H1 (cell line): ENCODE data around the gene RAP1B. TPM values are rescaled to one million over a fixed set of nuclear protein-coding genes. Genes with fewer than 3 reads are reported as not detected.

Experiments used
- CREB1 ChIP-seq: IDR thresholded peaks from 2 replicates; pipeline ENCODE4 v1.6.1; 2012; ENCODE audit warnings: inconsistent platforms
- MAFK ChIP-seq: IDR thresholded peaks from 2 replicates; pipeline ENCODE4 v1.6.1; 2012; ENCODE audit warnings: low read depth, mild to moderate bottlenecking, improper control_type of control experiment, low read length
- RNF2 ChIP-seq: fragments of 200-900, 300-1000 bp; sonication (generic); IDR thresholded peaks from 2 replicates; pipeline ENCODE4 v1.7.1; 2016; ENCODE audit warnings: borderline replicate concordance, low read depth, mild to moderate bottlenecking, antibody characterized with exemption, low read length; ENCODE audit not compliant: poor library complexity, severe bottlenecking; ENCODE audit errors: missing control alignments
- SIX5 ChIP-seq: IDR thresholded peaks from 2 replicates; pipeline ENCODE4 v1.6.1; 2011; ENCODE audit warnings: mild to moderate bottlenecking, low read depth, low read length
- SP2 ChIP-seq: IDR thresholded peaks from 2 replicates; pipeline ENCODE4 v1.6.1; 2012; ENCODE audit warnings: mild to moderate bottlenecking, low read length, inconsistent platforms
- polyA plus RNA-seq, 7 experiments: library from polyadenylated mRNA; depleted of rRNA in 3 of 7; stranded (reverse) in 5 of 7; unstranded in 2 of 7; fragments of >200 nt in 5 of 7; fragments of 200-250 nt in 2 of 7; gene quantifications; 1 replicate in 5 of 7; 2 replicates in 1 of 7; 4 replicates in 1 of 7; pipeline versions ENCODE4 v1.2.1 to v1.2.3, GENCODE V29; 2011 to 2013; ENCODE audit warnings: missing spikeins in 2 of 7, mixed read lengths in 2 of 7
- total RNA-seq: library from RNA; stranded (reverse); fragmentation: NEBNext Ultra II Directional; extraction: Animal tissue kit (Norgen Biotek cat#: 25700); gene quantifications from 2 replicates; pipeline ENCODE4 v1.2.1, GENCODE V29; 2021

Gene RAP1B
- total and polyA plus RNA-seq, 2 of the 8 experiments (the other 6 are each of a cell fraction or from before 2014, with no cell fraction given): 61.4 to 112 TPM

GRCh38 chr12:68602720-68603119 is 8.0 kb upstream of the RAP1B start (continued):
- TF ChIP-seq SIX5: no peak
- TF ChIP-seq RNF2: no peak
- no peak for TF ChIP-seq CREB1
- no peak for TF ChIP-seq SP2
- no peak for TF ChIP-seq MAFK
- TF ChIP-seq, all 59 proteins: peak for 0
